ENCODE results near the gene BRSK1.
"Not testable (repeated sequence)": the region's sequence is repeated elsewhere in the genome, so short reads cannot be mapped to it uniquely, and the experiment has no call there.

BRSK1 gene

DNA sequence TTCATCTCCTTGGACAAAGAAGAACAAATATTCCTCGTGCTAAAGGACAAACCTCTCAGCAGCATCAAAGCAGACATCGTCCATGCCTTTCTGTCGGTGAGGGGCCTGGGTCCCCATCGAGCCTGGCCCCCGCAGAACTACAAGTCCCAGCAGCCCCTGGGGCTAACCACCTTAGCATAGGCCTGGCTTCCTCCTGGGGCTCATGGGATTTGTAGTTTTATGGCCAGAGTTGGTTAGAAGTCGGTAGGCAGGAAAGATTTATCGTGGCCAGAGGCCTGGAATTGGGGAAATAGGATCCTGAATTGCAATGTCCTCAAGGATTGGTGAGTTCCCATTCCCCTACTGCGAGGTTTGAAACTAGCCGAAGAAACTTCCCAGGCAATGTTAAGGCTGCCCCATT lies 21.7 kb downstream of the BRSK1 start:
- DNase-seq = peak; percentile 15

DNA sequence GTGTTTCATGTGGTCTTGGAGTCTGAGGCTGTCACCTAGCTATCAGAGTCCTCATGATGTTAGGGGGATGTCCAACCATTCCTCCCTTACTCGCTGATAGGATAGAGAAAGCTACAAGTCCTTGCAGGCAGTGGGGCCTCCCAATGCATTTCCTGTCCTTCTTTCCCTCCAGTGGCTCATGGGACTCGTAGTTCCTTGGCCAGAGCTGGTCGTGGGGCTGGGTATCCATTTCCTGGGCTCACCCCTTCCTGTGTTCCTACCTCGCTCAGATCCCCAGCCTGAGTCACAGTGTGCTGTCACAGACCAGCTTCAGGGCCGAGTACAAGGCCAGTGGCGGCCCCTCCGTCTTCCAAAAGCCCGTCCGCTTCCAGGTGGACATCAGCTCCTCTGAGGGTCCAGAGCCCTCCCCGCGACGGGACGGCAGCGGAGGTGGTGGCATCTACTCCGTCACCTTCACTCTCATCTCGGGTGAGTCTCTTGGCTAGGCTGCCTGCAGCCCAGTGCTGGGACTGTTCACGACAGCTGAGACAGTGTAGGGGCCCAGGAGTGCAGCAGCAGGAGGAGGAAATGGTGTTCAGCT lies 22.3 kb downstream of the BRSK1 start:
- DNase-seq = no peak

DNA sequence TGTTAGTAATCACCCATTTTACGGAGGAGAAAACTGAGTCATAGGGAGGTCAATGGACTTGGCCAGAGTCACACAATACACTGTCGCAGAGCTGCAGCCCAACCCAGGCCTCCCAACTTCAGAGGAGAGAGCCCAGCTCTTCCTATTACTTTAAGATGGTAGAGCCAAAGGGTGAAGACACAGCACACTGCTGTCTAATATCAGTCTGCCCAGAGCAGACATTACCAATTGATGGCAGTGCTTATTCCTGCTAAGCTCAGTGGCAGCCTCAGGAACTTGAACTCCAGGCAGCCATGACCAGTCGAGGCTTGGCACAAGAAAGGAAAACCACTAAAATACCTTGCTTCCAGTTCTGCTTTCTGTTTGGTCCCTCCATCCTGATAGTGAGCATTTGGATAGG lies 22.9 kb downstream of the BRSK1 start:
- no peak for DNase-seq

DNA sequence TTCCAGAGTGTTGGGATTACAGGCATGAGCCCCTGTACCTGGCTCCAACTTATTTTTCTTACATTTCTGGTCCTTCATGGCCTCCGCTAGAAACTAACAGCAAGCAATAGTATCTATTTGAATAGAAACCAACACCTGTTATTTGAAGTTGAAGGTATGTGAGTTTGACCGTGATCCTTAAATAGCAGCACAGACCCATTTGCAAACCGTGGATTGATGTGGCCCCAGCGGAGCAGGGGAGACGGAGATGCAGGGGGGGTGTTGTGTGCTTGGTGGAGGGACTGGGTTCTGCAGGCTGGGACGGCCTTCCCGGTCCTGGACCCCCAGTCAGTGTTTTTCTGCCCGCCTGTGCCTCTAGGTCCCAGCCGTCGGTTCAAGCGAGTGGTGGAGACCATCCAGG lies 24.5 kb downstream of the BRSK1 start:
- no peak for DNase-seq

DNA sequence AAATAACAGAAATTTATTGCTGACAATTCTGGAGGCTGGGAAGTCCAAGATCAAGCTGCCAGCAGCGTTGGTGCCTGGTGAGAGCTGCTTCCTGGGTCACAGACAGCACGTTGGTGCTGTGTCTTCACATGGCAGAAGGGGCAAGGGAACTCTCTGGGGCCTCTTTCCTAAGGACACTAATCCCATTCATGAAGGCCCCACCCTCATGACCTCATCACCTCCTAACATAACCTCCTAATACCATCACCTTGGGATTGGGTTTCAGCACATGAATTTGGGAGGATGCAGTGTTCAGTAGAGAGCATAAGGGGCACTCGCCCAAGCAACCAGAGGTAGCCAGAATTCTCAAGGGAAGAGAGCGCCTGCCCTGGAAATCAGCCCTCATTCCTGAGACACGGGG lies 25.7 kb downstream of the BRSK1 start:
- no peak for DNase-seq

DNA sequence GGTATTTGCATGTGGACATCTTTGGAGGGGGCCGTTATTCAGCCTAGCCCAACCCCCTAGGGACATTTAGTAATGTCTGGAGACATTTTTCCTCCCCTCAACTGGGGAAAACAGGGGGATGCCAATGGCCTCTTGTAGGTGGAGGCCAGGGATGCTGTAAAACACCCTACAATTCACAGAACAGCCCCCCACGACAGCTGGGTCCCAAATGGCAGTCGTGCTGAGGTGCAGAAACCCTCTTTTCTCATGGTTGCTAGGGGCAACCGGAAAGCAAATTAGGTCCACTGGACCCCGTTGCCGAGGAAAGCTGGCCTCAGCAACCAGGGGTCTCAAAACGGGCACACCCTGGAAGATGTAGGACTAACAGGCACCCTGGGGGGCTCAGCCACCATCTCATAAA lies 26.7 kb downstream of the BRSK1 start:
- DNase-seq = no peak

DNA sequence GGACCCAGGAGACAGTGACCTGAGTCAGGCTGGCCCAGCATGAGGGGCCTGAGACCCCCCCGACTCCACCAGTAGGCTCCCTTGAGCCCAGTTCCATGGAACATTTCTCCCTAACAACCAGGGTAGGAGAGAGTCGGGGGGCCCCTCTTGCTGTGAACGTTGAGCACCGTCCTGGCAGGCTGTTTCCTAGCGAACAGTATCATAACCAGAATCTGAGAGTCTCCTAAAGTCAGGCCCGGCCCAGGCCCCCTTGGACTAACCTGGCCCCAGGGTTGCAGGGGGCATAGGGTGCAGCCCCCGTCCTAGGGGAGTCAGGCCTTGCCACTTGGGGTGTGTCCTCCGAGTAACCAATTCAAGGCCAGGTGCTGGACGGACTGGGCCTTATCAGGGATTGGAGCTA lies 27.6 kb downstream of the BRSK1 start:
- DNase-seq = no peak

DNA sequence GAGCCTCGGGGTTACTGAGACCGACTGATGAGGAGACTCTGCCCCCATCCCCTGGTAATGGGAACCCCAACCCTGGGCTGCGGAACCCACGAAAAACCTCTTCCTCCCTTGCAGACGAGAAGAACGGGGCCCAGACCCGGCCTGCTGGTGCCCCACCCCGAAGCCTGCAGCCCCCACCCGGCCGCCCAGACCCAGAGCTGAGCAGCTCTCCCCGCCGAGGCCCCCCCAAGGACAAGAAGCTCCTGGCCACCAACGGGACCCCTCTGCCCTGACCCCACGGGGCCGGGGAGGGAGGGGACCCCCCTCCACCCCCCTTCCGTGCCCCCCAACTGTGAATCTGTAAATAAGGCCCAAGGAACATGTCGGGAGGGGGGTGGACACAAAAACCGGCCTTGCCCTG lies 28.0 kb downstream of the BRSK1 start:
- no peak for DNase-seq

DNA sequence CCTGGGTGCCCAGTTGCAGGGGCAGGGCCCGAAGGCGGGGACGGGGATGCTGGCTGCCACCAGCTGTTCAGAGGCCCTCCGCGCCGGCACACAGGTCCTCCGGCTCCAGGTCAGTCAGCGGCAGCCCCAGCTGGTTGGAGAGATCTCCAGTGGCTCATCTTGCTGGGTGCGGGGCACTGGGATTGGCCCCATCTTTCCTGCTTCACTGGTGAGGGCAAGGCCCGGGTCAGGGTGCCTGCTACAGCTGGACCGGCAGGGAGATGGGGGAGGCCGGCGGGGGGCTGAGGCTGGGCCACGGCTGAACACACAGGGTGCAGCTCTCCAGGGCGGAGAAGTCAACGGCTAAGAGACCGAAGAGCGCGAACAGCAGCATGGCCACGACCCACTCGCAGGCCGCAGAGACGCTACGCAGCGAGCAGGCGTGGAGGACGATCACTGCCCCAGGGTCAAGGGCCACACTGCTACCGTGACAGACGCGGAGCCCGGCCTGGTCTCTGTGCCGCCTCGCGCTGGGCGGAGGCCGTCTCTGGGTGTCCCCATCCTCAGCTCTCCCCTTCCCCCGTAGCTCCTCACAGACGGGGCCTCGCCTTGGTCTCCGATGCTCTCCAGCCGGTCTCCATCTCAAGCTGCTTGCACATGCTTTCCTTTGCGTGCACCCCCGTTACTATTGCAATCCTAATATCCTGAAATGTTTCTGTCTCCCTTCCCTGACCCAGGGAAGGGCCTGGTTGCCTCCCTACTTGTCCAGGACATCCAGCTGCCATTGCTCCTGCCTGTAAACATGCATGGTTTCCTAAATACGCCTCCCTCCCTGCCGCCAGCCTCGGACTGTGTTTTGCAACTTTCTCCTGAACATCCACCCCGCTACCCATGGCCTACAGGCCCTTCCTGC lies 29.1 kb downstream of the BRSK1 start:
- no peak for DNase-seq

DNA sequence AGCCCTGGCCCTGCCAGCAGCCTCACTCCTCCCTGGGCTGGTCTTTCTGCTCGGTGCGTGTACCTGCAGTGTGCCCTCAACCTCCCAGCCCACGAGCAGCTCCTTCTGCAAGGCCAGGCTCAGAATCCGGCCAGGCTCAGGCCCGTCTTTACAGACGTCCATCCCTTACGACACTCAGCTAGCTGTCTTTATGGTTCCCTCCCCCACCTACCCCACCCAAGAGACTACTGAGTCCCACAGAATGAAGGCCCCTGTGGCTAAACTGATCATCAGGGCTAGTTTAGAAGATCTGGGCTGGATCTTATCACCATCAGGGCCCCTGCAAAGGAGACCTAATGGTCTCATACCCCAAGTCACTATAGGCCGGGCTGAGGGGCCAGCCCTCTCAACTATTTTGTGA lies 30.6 kb downstream of the BRSK1 start:
- no peak for DNase-seq

DNA sequence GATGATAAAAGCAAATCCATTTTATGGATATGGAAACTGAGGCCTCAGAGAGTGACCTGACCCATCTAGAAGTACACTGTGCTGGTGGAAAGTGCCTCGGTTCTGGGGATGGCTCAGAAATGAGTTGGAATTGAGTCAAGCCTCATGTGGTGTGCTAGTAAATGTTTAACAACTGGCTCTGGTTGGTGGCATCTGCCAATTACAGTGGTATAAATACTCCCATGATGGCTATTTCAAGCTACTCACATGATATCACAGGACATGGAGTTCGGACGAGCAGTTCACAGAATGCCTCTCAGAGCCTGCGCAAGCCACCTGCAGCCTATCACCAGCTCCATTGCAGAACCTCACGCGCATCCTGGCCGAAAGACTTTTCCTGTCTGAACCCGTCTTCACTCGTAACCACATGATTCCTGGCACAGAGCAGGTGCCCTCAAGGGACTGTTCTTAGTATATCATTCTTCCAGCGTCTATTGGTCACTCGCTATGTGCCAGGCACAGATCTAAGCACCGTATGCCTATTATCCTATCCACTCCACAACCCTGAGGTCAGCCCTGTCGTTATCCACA lies 32.2 kb downstream of the BRSK1 start:
- no peak for DNase-seq

DNA sequence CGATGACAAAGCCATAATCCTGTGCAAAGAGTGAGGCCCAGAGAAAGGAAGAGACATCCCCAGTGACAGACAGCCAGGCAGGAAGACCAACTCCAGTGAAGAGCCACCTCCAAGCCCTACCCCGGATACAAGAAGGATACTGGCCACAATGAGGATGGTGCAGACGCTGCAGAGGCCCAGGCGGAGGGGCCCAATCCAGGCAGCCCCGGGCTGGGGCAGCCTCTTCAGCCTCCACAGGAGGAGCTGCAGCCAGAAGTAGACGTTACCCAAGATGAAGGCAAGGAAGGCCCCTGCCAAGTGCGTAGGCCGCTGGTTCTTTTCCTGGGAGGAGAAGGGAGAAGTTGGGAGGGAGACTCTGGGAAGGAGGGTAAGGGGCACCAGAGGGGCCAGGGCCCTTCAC lies 32.8 kb downstream of the BRSK1 start:
- DNase-seq = no peak

DNA sequence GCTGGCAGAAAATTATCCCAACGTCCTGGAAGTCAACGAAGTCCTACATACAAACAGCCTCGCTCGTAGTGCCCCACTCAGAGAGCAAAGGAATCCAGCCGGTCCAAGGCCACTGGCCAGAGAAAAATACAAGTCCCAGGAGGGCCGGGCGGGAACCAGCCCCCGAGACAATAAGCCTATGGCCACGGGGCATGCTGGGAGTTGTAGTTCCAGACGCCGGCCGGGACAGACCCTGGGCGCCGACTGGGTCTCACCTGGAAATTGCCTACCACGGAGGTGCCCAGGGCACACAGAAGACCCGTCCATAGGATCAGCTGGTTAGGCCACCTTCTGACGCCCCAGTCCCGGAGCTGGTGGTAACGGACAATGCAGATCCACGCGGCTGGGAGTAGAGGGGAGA lies 36.0 kb downstream of the BRSK1 start:
- no peak for DNase-seq

DNA sequence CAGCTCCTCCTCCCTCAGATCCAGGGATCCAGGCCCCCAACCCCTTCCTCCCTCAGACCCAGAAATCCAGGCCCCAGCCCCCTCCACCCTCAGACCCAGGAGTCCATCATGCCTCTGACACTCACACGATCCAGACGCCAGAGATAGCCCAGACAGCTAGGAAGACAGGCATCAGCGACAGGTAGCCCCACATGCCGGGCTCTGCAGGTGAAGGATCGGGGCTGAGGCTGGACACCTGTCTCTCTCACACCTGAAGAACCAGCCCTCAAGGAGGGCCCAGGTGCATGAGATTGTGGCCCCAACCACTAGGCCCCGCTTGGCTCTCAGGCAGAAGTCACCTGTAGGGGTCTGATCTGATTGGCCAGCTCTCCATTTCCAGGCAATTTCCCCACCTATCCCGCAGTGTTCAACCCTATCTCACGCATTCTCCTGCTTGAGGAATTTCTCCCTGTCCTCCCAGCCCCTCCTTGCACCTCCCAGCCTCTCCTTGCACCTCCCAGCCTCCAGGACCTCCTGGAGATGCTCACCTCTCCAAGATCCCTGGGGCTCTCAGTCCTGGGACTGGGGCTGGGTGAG lies 37.1 kb downstream of the BRSK1 start:
- DNase-seq = no peak

DNA sequence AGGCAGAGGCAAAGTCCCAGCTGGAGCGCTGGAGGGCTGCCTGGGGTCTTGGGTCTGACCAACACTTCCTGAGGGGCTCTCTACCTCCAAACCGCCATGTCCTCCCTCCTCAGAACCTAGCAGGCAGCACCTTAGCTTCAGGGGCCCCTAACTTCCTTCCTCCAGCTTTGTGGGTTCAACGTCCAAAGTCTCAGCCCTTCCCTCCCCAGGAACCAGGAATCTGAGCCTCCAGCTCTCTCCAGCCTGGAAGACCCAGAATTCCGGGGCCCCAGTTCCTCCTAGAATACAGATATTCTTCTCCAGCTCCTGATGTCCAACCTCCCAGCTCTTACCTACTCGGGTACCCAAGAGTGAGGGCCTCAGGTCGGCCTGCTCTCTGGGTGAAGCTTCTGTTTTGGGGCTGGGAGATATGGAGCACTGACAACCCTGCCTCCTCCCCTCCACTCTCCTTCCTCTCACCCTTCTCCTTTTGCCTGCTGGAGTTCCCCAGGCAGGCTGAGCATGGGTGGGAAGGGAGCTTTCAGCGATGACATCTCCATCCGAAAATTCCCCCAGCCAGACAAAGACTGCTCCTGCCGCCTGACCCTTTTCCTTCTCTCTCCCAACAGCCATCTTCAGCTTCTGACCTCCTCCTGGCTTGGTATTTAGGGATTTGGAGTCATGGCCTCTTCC lies 37.8 kb downstream of the BRSK1 start:
- DNase-seq = no peak

DNA sequence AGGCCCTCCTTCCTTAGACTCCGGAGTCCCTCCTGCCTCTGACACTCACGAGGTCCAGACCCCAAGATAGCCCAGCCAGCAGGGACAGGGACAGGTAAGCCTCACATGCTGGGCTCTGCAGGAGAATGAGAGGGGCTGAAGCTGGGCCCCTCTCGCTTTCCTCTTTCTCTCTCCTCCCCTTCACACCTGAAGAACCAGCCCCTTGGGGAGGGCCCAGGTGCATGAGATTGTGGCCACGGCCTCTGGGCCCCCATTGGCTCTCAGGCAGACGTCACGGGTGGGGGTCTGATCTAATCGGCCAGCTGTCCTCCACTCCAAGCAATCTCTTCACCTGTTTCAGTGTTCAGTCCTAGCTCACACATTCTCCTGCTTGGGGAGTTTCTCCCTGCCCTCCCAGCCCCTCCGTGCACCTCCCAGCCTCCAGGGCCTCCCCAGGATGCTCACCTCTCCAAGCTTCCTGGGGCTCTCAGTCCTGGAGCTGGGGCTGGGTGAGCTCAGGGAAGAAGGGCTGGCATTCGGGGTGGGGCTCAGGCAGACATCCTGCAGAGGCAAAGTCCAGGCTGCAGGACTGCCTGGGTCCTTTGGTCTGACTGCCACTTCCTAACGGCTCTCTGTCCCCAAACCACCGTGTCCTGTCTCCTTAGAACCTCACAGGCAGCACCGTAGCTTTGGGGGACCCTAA lies 38.5 kb downstream of the BRSK1 start:
- no peak for DNase-seq

DNA sequence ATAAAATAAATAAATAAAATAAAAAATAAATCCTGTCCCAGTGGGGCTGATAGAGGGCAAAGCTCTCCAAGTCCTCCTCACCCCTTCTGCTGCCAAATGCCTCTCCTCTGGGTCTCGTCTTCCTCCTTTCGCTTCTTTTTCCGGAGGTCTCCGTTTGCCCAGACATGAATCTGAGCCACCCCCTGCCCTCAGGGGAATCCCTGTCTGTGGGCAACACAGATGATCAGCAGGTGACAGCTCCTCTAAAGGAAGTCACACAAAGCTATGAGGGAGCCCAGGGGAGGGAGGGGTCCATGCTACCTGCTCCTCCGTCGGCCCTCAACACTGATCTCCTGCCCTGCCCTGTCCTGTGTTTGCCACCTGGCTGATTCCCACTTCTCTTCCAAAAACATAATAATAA lies 40.9 kb downstream of the BRSK1 start:
- DNase-seq = no peak

DNA sequence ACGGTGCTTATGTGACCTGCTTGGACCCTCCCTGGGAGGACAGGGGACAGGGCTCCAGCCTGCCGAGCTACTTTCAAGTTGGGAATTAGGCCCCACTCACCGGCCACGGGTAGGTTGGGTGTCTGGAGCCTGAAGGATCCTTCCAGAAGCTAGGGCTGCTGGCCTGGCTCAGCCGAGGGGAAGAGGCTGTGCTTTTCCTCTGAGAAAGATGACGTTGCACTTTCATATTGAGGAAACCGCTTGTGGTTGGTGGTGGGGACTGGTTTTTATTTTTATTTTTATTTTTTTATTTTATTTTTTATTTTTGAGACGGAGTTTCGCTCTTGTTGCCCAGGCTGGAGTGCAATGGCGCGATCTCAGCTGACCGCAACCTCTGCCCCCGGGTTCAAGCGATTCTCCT lies 41.4 kb downstream of the BRSK1 start, which contains the start of gene TMEM150B:
TSS of gene TMEM150B (minus strand) at position 170 of the 400 bp plus-strand sequence. CDS start 4,305 bp downstream, outside the sequence.
- DNase-seq = no peak

DNA sequence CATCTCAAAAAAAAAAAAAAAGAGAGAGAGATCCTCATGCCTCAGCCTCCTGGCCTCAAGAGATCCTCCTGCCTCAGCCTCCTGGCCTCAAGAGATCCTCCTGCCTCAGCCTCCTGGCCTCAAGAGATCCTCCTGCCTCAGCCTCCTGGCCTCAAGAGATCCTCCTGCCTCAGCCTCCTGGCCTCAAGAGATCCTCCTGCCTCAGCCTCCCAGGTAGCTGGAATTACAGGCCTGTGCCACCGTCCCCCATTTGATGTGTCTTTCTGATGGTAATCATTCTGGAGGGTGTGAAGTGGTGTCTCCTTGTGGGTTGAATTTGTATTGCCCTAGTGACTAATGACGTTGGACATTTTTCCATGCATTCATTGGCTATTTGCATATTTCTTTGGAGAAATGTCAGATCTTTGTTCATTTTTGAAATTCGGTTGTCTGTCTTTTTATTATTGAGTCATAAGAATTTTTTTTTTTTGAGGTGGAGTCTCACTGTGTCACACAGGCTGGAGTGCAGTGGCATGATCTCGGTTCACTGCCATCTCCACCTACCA lies 45.0 kb downstream of the BRSK1 start:
- not testable (repeated sequence) for DNase-seq

DNA sequence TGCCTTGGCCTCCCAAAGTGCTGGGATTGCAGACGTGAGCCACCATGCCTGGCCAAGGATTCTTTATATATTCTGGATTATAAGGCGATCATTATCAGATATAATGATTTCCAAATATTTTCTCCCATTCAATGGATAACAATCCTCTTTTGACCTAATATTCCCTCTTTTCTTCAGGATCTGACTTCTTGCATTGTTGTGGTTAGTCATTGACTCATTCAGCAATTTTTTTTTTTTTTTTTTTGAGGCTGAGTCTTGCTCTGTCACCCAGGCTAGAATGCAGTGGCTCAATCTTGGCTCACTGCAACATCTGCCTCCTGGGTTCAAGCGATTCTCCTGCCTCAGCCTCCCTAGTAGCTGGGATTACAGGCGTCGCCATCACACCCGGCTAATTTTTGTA lies 46.0 kb downstream of the BRSK1 start:
- not testable (repeated sequence) for DNase-seq

DNA sequence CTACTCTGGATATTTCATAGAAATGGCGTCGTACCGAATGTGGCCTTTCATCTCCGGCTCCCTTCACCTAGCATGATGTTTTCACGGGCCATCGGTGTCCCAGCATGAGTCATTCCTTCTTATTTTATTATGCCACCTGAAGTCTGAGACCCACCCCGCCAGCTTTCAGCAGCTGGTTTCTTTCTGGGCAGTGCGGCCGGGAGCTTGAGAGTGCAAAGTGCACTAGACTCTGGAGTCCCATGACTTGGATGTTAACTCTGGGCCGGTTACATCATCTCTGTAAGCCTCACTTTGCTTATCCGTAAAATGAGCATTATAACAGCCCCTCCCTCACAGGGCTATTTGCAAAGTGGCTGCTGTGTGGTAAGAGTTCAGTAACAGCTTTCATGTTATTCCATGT lies 50.1 kb downstream of the BRSK1 start:
- DNase-seq = no peak

DNA sequence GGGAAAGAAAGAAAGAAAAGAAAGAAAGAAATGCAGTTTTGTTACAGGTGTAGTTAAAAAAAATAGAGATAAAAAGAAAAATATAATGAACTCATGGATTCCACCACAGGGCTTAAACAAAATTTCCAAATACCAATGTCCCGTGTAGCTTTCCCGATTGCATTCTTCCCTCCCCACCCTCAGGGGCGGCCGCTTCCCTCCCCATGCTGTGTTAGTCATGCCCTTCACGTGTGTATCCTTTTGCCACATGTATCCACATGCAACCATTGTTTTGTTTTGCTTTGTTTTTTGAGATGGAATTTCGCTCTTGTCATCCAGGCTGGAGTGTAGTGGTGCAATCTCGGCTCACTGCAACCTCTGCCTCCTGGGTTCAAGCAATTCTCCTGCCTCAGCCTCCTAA lies 52.3 kb downstream of the BRSK1 start:
- no peak for DNase-seq
